Measurements from ENCODE around the gene NUDT3.

GRCh38 chr6:34390531-34391472, 1.7 kb downstream of the NUDT3 start:
- no peak for TF ChIP-seq POLR2A (IDR thresholded peaks at IDR 0.05)
- TF ChIP-seq CTCF (IDR thresholded peaks at IDR 0.05): no peak
- no peak for TF ChIP-seq EP300 (IDR thresholded peaks at IDR 0.05)
- no peak for TF ChIP-seq POLR2AphosphoS5 (IDR thresholded peaks at IDR 0.05)
